Liver (tissue), 9 donors: ENCODE measurements around the gene LUC7L. TPM values are rescaled to one million over a fixed set of nuclear protein-coding genes. Genes with fewer than 3 reads are reported as not detected.

Experiments
- DNase-seq: peaks from one replicate; pipeline ENCODE4 v3.0.0-alpha.2; 2017; ENCODE audit warnings: low spot score
- H3K27ac ChIP-seq, 2 donors: one replicate each; pipeline ENCODE4 v1.7.0; 2013; ENCODE audit warnings: inconsistent platforms in 2 of 2, low read length in 2 of 2, control low read depth in 1 of 2, low read depth in 1 of 2, mild to moderate bottlenecking in 1 of 2
- H3K27me3 ChIP-seq, 4 donors: one replicate each; pipeline versions ENCODE4 v1.6.1 to v1.7.0; 2013; ENCODE audit warnings: low read length in 3 of 4, inconsistent platforms in 1 of 4, mild to moderate bottlenecking in 1 of 4, moderate library complexity in 1 of 4; ENCODE audit not compliant: control insufficient read depth in 4 of 4, insufficient read depth in 4 of 4
- H3K36me3 ChIP-seq, 4 donors: one replicate each; pipeline versions ENCODE4 v1.6.1 to v1.7.0; 2013; ENCODE audit warnings: low read length in 3 of 4, mild to moderate bottlenecking in 3 of 4, low read depth in 1 of 4, moderate library complexity in 1 of 4; ENCODE audit not compliant: control insufficient read depth in 4 of 4, insufficient read depth in 3 of 4
- H3K4me1 ChIP-seq, 4 donors: one replicate each; pipeline versions ENCODE4 v1.6.1 to v1.7.0; 2013; ENCODE audit warnings: low read length in 3 of 4, mild to moderate bottlenecking in 3 of 4, moderate library complexity in 1 of 4; ENCODE audit not compliant: control insufficient read depth in 4 of 4, insufficient read depth in 4 of 4
- H3K4me3 ChIP-seq, 3 donors: one replicate each; pipeline versions ENCODE4 v1.6.1 to v1.7.0; 2013; ENCODE audit warnings: low read length in 3 of 3, control low read depth in 1 of 3, low read depth in 1 of 3, mild to moderate bottlenecking in 1 of 3
- H3K9ac ChIP-seq, 2 donors: one replicate each; pipeline ENCODE4 v1.7.0; 2013; ENCODE audit warnings: low read length in 2 of 2, mild to moderate bottlenecking in 2 of 2, moderate library complexity in 2 of 2, control low read depth in 1 of 2, low read depth in 1 of 2
- H3K9me3 ChIP-seq, 4 donors: one replicate each; pipeline versions ENCODE4 v1.6.1 to v1.7.0; 2013; ENCODE audit warnings: low read length in 3 of 4; ENCODE audit not compliant: control insufficient read depth in 4 of 4
- EGR1 ChIP-seq, 2 donors: IDR thresholded peaks; 2 replicates each; pipeline ENCODE4 v1.6.1; 2016 to 2018; ENCODE audit warnings: antibody characterized with exemption in 2 of 2, low read depth in 2 of 2
- FOXA1 ChIP-seq: IDR thresholded peaks from 2 replicates; pipeline ENCODE4 v1.6.1; 2016; ENCODE audit warnings: antibody characterized with exemption
- FOXA2 ChIP-seq: IDR thresholded peaks from 2 replicates; pipeline ENCODE4 v1.6.1; 2016; ENCODE audit warnings: antibody characterized with exemption
- GABPA ChIP-seq, 2 donors: IDR thresholded peaks in 1 of 2; conservative IDR thresholded peaks in 1 of 2; 2 replicates each; pipeline ENCODE4 v1.6.1; 2016; ENCODE audit warnings: antibody characterized with exemption in 2 of 2, mild to moderate bottlenecking in 1 of 2, moderate library complexity in 1 of 2
- HNF4A ChIP-seq, 2 donors: conservative IDR thresholded peaks; 2 replicates each; pipeline ENCODE4 v1.6.1; 2016; ENCODE audit warnings: antibody characterized with exemption in 2 of 2, mild to moderate bottlenecking in 2 of 2
- HNF4G ChIP-seq: IDR thresholded peaks from 2 replicates; pipeline ENCODE4 v1.6.1; 2016; ENCODE audit warnings: antibody characterized with exemption
- JUND ChIP-seq, 2 donors: IDR thresholded peaks; 2 replicates each; pipeline ENCODE4 v1.6.1; 2016; ENCODE audit warnings: antibody characterized with exemption in 2 of 2
- NR2F2 ChIP-seq: IDR thresholded peaks from 2 replicates; pipeline ENCODE4 v1.6.1; 2016; ENCODE audit warnings: antibody characterized with exemption
- RAD21 ChIP-seq, 2 donors: IDR thresholded peaks; 2 replicates each; pipeline ENCODE4 v1.6.1; 2016; ENCODE audit warnings: antibody characterized with exemption in 2 of 2, mild to moderate bottlenecking in 2 of 2
- RXRA ChIP-seq, 2 donors: IDR thresholded peaks; 2 replicates each; pipeline ENCODE4 v1.6.1; 2017 to 2018; ENCODE audit warnings: antibody characterized with exemption in 2 of 2, mild to moderate bottlenecking in 1 of 2
- SP1 ChIP-seq: IDR thresholded peaks from 2 replicates; pipeline ENCODE4 v1.6.1; 2018; ENCODE audit warnings: antibody characterized with exemption, mild to moderate bottlenecking
- TAF1 ChIP-seq: conservative IDR thresholded peaks from 2 replicates; pipeline ENCODE4 v1.6.1; 2016; ENCODE audit warnings: antibody characterized with exemption, mild to moderate bottlenecking
- YY1 ChIP-seq: IDR thresholded peaks from 2 replicates; pipeline ENCODE4 v1.6.1; 2016; ENCODE audit warnings: antibody characterized with exemption, mild to moderate bottlenecking
- WGBS: extraction: QIAGEN DNeasy Blood & Tissue Kit; methylation state at CpG from one replicate; pipeline ENCODE4 v1.1.7; 2013; 5-methylcytosine and 5-hydroxymethylcytosine counted together
- polyA plus RNA-seq, 2 donors: library from polyadenylated mRNA; stranded (reverse) in 1 of 2; unstranded in 1 of 2; fragments of 200-250 nt in 1 of 2; fragments of >200 nt in 1 of 2; fragmentation: Nextera tagmentation in 1 of 2; extraction: Ambion mirVana in 1 of 2; gene quantifications; one replicate each; pipeline versions ENCODE4 v1.2.1 to v1.2.3, GENCODE V29; 2013 to 2015
- total RNA-seq, 2 donors: library from RNA; depleted of rRNA; stranded (reverse); fragments of >200 nt; gene quantifications; one replicate each; pipeline ENCODE4 v1.2.3, GENCODE V29; 2014
- TF ChIP-seq, protein P1 (sequence below): IDR thresholded peaks from 2 replicates; pipeline ENCODE4 v1.6.1; 2016; ENCODE audit warnings: antibody characterized with exemption, mild to moderate bottlenecking
- TF ChIP-seq, protein P2 (sequence below): IDR thresholded peaks from 2 replicates; pipeline ENCODE4 v1.6.1; 2016; ENCODE audit warnings: antibody characterized with exemption
- TF ChIP-seq, protein P3 (sequence below): IDR thresholded peaks from 2 replicates; pipeline ENCODE4 v1.6.1; 2016; ENCODE audit warnings: antibody characterized with exemption
- TF ChIP-seq, protein P4 (sequence below): IDR thresholded peaks from 2 replicates; pipeline ENCODE4 v1.6.1; 2016; ENCODE audit warnings: antibody characterized with exemption
- TF ChIP-seq, protein P5 (sequence below): fragments of 150-350 bp; IDR thresholded peaks from 2 replicates; pipeline ENCODE4 v1.5.1; 2017; ENCODE audit warnings: improper control_type of control experiment, low read depth, low read length; ENCODE audit not compliant: missing input control
- donor health status: healthy.
- donor health status: healthy.
- donor health status: healthy.
- donor health status: healthy.
- donor health status: healthy.

LUC7L gene
- total and polyA plus RNA-seq, 4 donors = 11.5 to 34.3 (median 19.6) TPM

DNA sequence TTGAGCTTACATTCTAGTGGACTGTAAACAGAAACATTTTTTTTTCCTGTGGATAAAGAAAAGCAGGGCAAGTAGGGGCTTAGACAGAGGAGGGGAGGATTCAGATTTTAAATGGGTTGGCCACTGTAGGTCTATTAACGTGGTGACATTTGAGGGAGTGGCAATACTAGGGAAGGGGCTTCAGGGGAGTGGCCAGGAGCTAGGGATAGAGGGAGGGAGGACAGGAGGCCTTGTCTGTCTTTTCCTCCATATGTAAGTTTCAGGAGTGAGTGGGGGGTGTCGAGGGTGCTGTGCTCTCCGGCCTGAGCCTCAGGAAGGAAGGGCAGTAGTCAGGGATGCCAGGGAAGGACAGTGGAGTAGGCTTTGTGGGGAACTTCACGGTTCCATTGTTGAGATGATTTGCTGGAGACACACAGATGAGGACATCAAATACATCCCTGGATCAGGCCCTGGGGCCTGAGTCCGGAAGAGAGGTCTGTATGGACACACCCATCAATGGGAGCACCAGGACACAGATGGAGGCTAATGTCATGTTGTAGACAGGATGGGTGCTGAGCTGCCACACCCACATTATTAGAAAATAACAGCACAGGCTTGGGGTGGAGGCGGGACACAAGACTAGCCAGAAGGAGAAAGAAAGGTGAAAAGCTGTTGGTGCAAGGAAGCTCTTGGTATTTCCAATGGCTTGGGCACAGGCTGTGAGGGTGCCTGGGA lies 70.0 kb downstream of the LUC7L start:
- 51% methylated on average over 6 of the region's 6 CpGs for WGBS
- H3K9me3 ChIP-seq = no peaks in the 10 kb centered on the region
- DNase-seq = no peak
- H3K4me3 ChIP-seq = no peak overlapping the region
- H3K27ac ChIP-seq = no peak overlapping the region
- no peak for TF ChIP-seq GABPA (IDR thresholded peaks at IDR 0.05 in 1 of 2, conservative IDR thresholded peaks at IDR 0.05 in 1 of 2)
- no peak for TF ChIP-seq HNF4A (conservative IDR thresholded peaks at IDR 0.05)
- no peak for TF ChIP-seq FOXA1
- no peak for TF ChIP-seq EGR1 (IDR thresholded peaks at IDR 0.05; ENCODE audit: low read depth in 2 of 2)
- TF ChIP-seq, protein P1, sequence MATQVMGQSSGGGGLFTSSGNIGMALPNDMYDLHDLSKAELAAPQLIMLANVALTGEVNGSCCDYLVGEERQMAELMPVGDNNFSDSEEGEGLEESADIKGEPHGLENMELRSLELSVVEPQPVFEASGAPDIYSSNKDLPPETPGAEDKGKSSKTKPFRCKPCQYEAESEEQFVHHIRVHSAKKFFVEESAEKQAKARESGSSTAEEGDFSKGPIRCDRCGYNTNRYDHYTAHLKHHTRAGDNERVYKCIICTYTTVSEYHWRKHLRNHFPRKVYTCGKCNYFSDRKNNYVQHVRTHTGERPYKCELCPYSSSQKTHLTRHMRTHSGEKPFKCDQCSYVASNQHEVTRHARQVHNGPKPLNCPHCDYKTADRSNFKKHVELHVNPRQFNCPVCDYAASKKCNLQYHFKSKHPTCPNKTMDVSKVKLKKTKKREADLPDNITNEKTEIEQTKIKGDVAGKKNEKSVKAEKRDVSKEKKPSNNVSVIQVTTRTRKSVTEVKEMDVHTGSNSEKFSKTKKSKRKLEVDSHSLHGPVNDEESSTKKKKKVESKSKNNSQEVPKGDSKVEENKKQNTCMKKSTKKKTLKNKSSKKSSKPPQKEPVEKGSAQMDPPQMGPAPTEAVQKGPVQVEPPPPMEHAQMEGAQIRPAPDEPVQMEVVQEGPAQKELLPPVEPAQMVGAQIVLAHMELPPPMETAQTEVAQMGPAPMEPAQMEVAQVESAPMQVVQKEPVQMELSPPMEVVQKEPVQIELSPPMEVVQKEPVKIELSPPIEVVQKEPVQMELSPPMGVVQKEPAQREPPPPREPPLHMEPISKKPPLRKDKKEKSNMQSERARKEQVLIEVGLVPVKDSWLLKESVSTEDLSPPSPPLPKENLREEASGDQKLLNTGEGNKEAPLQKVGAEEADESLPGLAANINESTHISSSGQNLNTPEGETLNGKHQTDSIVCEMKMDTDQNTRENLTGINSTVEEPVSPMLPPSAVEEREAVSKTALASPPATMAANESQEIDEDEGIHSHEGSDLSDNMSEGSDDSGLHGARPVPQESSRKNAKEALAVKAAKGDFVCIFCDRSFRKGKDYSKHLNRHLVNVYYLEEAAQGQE = no peak
- no peak for TF ChIP-seq JUND (IDR thresholded peaks at IDR 0.05)
- TF ChIP-seq, protein P2, sequence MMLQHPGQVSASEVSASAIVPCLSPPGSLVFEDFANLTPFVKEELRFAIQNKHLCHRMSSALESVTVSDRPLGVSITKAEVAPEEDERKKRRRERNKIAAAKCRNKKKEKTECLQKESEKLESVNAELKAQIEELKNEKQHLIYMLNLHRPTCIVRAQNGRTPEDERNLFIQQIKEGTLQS = no peak
- TF ChIP-seq HNF4G = no peak
- TF ChIP-seq YY1 = no peak
- TF ChIP-seq RXRA (IDR thresholded peaks at IDR 0.05) = no peak
- no peak for TF ChIP-seq TAF1
- TF ChIP-seq, protein P3, sequence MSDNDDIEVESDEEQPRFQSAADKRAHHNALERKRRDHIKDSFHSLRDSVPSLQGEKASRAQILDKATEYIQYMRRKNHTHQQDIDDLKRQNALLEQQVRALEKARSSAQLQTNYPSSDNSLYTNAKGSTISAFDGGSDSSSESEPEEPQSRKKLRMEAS = no peak
- no peak for TF ChIP-seq SP1
- no peak for TF ChIP-seq RAD21 (IDR thresholded peaks at IDR 0.05)
- TF ChIP-seq, protein P4, sequence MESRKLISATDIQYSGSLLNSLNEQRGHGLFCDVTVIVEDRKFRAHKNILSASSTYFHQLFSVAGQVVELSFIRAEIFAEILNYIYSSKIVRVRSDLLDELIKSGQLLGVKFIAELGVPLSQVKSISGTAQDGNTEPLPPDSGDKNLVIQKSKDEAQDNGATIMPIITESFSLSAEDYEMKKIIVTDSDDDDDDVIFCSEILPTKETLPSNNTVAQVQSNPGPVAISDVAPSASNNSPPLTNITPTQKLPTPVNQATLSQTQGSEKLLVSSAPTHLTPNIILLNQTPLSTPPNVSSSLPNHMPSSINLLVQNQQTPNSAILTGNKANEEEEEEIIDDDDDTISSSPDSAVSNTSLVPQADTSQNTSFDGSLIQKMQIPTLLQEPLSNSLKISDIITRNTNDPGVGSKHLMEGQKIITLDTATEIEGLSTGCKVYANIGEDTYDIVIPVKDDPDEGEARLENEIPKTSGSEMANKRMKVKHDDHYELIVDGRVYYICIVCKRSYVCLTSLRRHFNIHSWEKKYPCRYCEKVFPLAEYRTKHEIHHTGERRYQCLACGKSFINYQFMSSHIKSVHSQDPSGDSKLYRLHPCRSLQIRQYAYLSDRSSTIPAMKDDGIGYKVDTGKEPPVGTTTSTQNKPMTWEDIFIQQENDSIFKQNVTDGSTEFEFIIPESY = no peak
- TF ChIP-seq, protein P5, sequence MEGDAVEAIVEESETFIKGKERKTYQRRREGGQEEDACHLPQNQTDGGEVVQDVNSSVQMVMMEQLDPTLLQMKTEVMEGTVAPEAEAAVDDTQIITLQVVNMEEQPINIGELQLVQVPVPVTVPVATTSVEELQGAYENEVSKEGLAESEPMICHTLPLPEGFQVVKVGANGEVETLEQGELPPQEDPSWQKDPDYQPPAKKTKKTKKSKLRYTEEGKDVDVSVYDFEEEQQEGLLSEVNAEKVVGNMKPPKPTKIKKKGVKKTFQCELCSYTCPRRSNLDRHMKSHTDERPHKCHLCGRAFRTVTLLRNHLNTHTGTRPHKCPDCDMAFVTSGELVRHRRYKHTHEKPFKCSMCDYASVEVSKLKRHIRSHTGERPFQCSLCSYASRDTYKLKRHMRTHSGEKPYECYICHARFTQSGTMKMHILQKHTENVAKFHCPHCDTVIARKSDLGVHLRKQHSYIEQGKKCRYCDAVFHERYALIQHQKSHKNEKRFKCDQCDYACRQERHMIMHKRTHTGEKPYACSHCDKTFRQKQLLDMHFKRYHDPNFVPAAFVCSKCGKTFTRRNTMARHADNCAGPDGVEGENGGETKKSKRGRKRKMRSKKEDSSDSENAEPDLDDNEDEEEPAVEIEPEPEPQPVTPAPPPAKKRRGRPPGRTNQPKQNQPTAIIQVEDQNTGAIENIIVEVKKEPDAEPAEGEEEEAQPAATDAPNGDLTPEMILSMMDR = no peak
- no peak for TF ChIP-seq FOXA2
- TF ChIP-seq NR2F2 = no peak
- no peaks in the 10 kb centered on the region for H3K36me3 ChIP-seq
- H3K4me1 ChIP-seq = peaks cover 0 to 8% (median 4%) of the 10 kb centered on the region in 4 donors
- no peak overlapping the region for H3K9ac ChIP-seq
- H3K27me3 ChIP-seq = peaks cover 0 to 2% (median under 1%) of the 10 kb centered on the region in 4 donors
